GM19023 (cell line): Measurements from ENCODE around the gene MPO.

ENCODE experiments used
- ATAC-seq: cut with Tn5 transposase; IDR thresholded peaks from one replicate; pipeline ENCODE4 v1.9.1; 2021; ENCODE audit warnings: mild to moderate bottlenecking, moderate library complexity; ENCODE audit not compliant: unreplicated experiment

The MPO gene

DNA sequence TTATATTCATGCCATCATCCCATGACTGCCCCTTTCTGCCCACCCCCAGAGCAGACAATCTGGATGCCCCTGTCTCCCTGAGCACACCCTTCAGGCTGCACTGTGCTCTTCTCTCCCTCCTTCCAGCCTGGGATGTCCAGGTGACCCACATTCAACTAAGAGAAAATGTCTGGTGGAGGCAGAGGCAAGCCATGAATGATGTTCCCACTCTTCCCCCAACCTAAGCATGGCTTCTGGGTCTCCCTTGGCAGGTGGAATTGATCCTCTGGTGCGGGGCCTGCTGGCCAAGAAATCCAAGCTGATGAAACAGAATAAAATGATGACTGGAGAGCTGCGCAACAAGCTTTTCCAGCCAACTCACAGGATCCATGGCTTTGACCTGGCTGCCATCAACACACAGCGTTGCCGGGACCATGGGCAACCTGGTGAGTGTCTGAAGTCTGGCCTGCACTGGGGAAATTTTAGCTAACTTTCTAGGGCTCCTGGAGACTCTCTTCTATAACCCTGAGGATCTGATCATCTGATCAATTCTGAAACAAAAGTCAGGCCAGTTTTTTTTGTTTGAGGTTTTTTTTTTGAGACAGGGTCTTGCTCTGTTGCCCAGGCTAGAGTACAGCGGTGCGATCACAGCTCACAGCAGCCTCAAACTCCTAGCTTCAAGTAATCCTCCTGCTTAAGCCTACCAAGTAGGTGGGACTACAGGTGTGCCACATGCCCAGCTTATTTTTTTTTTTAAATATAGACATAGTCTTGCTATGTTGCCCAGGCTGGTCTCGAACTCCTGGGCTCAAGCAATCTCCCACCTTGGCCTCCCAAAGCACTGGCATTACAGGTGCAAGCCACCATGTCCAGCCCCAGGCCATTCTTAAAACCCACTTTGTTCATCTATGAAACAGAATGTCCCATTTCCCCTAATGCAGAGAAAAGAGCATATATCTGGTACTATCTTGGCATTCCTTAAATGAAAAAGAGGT is 14.5 kb downstream of the MPO start:
- no peak for ATAC-seq

DNA sequence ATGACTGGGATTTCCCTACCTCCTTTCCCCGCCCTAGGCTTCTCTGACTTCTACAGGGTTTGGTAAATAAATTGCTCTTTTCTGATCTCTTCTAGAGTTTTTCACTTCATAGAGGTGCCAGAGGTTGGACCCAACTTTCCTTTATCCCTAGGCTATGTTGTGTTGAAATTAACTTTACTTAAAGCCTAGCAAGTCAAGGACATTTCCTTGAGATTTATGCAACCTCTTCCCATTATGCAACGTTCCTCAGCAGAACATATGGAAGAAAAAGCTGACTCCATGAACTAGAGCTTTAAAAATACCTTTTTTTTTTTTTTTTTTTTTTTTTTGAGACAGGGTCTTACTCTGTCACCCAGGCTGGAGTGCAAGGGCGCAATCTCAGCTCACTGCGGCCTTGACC is 15.5 kb downstream of the MPO start:
- no peak for ATAC-seq

DNA sequence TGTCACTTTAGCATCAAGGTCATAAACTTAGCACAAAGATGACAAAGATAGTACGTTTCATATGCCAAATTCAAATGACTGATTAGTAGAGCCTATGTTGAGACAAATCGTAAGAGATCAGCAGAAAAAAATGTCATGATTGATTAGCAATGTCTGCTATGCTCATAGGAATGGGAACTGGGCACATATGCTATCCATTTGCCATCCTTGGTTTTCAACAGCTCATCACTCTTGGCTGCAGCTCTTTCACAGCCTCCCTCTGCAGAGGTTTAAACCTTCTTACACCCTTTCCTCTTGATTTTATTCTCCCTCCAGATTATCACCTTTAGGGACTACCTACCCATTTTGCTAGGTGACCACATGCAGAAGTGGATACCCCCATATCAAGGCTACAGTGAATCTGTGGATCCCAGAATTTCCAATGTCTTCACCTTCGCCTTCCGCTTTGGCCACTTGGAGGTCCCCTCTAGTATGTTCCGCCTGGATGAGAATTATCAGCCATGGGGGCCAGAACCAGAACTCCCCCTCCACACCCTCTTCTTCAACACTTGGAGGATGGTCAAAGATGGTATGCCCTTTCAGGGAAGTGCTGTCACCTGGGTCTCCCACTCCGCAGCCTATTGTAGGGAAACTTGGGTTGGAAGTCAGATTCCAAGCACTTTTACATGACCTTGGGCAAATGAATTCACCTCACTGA is 16.2 kb downstream of the MPO start:
- ATAC-seq, result no peak

DNA sequence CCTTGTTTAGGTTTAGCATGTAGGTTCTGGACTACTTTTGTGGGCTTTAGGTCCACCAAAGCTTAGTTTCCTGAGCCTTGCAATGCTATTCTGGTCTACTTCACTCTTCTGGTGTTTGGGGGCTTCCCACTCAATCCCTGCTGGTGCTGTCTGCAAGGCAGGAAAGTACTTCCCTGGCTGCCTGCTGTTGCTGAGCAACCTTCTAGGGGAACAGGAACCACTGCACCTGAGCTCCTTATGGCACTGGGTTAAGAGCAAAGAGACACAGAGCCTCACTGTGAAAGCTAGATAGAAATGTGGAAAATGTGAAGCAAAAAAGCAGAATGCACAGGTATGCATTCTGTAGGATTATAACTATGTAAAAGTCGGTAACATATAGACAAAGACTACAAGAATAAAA is 17.0 kb downstream of the MPO start:
- ATAC-seq, result no peak

DNA sequence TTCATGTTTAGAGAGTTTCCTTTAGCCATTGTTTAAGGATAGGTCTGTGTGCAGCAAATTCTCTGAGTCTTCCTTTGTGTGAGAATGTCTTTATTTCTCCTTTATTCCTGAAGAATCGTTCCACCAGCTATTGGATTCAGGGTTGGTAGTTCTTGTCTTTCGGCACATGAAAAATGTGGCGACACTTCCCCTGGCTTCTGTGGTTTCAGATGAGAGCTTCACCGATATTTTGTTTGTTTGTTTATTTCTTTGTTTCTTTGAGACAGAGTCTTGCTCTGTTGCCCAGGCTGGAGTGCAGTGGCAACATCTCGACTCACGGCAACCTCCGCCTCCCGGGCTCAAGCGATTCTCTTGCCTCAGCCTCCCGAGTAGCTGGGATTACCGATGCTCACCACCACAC is 18.6 kb downstream of the MPO start:
- ATAC-seq, result no peak

DNA sequence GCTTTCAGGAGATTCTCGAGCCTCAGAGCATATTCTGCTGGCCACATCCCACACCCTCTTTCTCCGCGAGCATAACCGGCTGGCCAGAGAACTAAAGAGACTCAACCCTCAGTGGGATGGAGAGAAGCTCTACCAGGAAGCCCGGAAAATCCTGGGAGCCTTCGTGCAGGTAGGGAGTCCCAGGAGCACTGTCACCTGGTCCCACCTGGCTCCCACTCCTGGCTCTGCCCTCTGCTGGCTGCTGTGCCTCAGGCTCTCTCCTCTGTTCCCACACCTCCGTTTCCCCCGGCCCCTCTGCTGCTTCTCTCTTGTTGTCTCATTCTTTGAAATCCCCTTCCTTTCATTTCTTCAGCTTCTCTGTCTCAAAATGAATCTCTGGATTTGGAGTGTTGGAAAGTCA is 25.9 kb downstream of the MPO start:
- no peak for ATAC-seq

DNA sequence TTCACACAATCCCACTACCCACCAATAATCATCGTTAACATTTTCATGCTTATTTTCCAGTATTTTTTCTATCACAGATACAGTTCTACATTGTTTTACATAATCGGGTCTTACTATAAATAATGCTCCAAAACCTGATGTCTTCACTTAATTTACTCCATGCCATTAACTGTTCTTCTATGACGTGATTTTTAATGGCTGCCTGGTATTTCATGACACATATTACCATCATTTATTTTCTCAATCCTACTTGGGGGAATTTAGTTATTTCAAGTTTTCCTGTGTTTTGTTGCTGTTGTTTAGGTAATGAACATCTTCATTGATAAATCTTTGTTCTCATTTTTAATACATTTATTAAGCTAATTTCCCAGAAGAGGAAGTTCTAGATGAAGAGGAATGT is 27.7 kb downstream of the MPO start:
- ATAC-seq, result no peak

DNA sequence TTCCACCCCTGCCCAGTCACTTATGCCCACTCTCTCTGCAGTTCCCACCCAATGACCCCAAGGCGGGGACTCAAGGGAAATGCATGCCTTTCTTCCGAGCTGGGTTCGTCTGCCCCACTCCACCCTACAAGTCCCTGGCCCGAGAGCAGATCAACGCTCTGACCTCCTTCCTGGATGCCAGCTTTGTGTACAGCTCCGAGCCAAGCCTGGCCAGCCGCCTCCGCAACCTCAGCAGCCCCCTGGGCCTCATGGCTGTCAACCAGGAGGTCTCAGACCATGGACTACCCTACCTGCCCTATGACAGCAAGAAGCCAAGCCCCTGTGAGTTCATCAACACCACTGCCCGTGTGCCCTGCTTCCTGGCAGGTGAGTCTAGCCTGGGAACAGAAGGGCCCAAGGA is 28.6 kb downstream of the MPO start:
- ATAC-seq, result no peak

DNA sequence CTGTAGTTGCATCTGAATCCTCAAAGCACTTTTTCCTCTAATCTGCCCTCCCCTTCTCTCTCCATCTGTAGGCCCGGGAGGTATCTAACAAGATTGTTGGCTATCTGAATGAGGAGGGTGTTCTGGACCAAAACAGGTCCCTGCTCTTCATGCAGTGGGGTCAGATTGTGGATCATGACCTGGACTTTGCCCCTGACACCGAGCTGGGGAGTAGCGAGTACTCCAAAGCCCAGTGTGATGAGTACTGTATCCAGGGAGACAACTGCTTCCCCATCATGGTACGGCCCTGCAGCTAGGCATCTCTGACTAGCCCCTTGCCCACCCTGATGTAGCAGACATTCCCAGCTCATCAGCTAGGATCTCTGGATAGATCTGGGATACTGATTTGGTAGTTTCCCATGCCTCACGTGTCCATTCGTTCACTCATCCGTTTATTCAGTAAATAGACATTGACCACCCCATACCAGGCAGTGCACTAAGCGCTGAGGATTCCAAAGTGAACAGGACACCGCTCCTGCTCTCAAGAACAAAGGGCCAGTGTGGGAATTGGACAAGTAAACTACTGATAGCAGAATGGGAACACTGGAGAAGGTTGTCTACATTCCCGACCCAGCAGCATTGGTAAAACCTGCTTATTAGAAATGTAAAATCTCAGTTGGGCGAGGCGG is 30.3 kb downstream of the MPO start:
- no peak for ATAC-seq

DNA sequence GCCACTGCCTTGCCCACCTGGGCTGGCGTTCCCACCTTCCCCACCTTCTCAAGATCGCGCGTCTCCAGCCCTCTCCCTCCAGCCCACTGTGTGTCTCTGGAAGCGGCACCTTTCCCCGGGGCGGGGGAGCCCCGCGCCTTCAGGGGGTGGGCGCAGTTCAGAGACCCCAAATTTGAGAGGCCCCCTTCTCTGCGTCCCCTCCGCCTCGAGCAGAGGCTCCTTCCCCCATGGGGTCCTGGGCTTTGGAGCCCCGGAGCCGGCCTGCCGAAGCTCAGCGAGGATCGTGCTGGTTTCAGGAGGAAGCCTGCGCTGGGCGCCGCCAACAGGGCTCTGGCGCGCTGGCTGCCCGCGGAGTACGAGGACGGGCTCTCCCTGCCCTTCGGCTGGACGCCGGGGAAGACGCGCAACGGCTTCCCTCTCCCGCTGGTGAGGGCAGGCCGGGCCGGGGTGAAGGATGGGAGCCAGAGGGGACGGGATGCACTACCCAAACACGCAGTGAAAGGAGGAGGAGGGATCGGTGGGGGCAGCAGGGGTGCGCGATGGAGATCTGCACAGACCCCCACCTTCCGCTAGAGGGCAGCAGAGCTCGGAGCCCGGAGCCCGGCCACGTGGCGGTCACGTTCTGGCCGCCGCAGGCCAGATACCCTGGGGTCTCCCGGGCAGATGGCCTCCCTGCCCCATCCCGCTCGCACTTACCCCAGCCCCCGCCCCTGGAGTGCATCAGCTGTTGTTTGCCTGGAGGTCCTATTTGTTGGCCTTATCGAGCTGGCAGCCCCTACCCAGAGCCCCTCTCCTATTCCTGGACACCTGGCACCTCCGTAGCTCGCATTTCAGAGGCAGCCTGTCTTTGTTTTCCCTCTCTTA is 31.2 kb downstream of the MPO start:
- peak; percentile 62 for ATAC-seq

DNA sequence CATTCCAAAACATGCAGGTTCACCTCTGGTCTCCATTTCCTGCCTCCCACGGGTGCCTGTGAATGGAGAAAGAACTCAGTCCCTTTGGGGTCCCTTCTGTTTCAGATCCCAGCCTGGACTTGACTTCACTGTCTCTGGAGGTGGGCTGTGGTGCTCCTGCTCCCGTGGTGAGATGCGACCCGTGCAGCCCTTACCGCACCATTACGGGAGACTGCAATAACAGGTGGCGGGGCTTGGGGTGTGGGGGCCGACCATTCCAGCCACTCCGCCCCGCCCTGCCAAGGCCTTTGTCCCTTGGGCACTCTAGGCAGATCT is 31.8 kb downstream of the MPO start:
- no peak for ATAC-seq

DNA sequence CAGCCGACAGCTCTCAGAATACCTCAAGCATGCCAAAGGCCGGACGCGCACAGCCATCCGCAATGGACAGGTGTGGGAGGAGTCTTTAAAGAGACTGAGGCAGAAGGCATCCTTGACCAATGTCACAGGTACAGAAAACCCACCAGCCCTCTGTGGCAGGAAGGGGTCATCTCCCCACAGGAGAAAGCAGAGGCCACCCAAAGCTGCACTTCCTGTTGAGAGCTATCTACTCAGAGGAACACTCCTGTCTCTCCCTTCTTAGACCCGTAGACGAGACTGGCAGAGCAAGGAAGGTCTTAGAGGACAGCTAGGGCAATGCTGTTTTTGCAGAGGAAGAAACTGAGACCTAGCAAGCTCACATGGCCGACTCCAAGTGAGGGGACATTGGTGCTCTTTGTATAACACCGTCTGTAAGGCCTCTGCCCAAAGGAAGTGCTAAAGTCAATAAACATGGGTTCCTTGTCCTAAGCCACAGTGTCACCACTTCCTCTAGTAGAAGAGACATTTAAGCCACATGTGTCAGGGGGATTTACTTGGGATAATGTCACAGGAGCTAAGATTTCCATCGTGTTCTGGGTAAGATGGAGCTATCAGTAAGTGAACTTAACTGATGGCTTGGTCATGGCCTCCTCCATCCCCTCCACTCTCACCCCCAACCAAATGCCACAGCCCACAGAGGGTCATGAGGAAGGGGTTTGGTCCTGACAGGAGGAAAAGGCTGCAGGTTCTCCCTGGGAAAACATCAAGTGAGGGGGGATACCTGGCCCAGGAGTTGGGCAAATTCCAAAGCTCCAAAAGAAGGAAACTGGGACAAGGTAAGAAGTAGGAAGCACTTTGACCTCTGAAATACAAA is 33.0 kb downstream of the MPO start:
- no peak for ATAC-seq

DNA sequence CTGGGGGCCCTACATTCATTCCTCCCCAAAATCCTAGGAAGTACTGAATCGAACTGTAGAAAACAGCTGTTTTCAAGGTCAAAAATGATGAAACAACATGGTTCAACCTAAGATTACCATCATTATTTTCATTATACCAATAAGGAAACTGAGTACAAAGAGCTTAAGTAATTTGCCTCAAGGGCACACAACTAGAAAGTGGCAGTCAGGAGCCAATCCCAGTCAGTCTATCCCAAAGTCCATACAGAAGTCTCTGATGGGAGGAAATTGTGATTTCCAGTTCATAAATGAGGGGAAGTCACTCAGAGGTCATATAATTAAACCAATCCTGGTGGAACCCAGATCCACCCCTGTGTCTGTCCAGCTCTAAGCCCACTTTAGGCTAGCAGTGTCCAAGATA is 34.0 kb downstream of the MPO start:
- ATAC-seq, result no peak

DNA sequence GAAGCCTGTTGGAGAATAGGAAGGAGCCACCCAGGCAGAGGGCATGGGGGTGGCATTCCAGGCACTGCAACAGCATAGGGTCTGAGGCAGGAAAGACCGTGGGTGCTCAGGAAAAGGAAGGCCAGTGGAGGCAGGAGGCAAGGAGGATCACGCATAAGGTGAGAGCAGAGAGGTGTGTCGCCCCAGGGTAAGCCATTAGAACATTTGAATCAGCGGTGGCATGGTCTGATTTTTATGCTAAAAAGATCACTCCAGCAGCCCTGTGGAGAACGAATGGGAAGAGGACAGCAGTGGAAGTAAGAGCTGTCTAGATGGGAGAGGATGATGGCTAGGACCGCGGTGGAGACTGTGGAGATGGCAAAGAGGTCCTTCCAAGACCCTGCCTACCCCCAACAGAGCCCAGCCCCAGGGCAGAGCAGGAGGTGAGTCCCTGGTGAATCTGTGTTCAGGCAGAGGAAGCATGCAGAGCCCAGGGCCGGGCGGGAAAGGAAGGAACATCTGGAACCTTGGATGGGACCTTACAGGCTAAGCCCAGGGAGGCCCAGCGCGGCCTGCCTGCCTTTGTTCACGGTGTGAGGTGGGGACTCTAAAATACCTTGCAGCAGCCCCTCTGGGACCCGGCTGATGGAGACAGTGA is 34.5 kb downstream of the MPO start:
- ATAC-seq, result no peak

DNA sequence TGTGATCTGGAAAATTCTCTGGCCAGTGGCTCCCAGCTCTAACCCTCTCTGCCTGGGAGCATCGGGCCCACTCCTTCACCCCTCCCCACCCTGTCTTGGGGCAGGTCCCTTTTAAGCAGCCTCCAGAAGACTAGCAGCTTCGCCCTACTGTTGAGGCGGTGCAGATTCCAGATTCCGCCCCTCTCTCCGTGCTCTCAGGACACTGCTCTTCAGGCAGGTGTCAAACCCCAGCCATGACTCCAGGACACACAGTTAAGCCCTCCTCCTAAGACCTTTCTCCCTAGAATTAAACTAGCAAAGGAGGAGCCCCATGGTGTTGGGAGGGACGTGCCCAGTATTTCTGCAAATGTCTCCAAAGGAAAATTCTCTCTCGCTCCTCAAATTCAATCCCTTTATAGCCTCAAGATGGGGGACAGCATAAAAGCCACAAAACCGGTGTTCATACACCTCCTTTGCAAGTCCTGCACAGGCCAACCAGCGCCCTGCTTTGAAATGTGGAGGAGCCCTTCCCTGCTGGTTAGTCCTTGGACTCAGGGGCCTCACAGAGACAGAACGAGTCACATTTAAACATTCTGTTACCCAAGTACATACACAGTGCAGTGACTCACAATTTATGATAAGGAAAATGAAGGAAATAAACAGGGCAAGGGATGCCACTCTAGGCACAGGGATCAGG is 35.2 kb downstream of the MPO start:
- ATAC-seq, result no peak

DNA sequence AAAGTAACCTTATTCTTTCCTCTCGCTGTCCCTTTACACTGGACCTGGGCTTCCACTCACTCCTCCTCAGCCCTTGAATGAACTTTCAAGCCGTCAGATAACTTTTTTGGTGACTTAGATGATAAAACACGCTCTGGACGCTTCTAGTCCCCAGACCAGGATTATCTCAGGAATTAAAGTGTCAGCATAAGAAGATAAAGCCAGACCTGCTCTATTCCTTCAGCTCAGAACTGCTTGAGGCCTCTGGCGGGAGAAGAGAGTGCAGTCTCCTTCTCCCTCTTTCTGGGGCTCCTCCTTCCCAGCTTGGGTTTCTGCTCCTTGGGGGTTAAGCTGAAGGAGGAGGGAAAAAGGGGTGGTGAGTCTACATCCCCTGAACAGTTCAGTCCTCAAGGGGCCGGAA is 35.8 kb downstream of the MPO start:
- ATAC-seq, result no peak

DNA sequence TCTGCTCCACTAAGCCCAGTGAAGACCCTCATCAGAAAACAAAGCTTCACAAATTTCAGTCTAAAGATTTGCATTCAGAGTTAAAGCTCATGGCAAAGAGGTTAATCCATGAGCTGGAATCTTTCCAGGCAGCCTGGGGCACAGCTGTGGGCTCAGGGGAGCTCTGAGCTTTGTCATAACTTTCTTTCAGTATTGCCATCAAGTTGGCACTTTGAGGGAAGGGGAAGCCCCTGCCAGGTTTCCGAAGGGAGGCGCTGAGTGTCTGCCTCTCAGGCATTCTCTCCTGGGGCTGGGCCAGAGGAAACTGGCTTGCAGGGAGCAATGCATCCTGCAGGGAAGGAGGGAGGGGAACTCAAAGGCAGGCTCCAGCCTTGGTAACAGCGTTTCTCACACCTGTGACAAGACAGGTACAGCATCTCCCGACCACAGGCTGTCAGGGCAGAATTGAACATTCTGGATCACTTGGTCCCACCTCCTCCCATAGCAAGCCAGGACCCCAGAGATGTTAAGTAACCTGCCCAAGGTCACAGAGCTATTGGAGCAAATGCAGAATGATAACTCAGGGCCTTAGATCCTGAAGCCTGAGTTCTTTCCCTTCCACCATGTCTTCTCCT is 38.5 kb downstream of the MPO start:
- ATAC-seq, result no peak

DNA sequence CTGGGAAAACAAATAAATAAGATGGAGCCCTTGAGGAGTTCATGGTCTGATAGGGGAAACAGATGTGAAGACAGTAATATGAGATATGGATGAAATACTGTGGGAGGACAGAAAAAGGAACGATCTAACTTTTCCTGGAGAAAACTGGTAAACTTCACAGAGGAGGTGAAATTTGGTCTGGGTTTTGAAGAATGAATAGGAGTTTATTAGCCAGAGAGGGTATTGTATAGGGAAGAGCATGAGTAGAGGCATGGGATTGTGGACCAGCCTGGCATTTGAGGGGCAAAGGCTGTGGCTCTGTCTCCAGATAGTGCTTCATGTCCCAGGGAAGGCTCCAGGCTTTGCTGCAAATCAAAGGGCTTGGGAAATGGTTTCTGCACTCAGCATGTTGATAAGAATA is 40.7 kb downstream of the MPO start:
- ATAC-seq, result no peak
